Right lobe of liver (tissue), 6 donors: ENCODE data around the gene FADS1. TPM values are rescaled to one million over a fixed set of nuclear protein-coding genes. Genes with fewer than 3 reads are reported as not detected.

Experiments
- ATAC-seq, 4 donors: fragments of 200-7000 bp; cut with Tn5 transposase; one replicate each; pipeline ENCODE4 v1.9.1; 2020; ENCODE audit warnings: mild to moderate bottlenecking in 4 of 4, moderate library complexity in 4 of 4
- DNase-seq, 3 donors: peaks; one replicate each; pipeline ENCODE4 v3.0.0-alpha.2; 2020
- H3K27ac ChIP-seq, 3 donors: fragments of 200-600 bp; one replicate each; pipeline ENCODE4 v1.8.0; 2022
- H3K27me3 ChIP-seq, 2 donors: fragments of 200-600 bp; one replicate each; pipeline ENCODE4 v1.8.0; 2022
- H3K36me3 ChIP-seq, 4 donors: fragments of 200-600 bp; sonication (generic) in 1 of 4; one replicate each; pipeline versions ENCODE4 v1.5.1 to v1.8.0; 2017 to 2022; ENCODE audit warnings: control low read depth in 1 of 4
- H3K4me1 ChIP-seq, 4 donors: fragments of 200-600 bp; sonication (generic) in 1 of 4; one replicate each; pipeline versions ENCODE4 v1.5.1 to v1.8.0; 2017 to 2022; ENCODE audit warnings: control low read depth in 1 of 4
- H3K4me3 ChIP-seq, 3 donors: fragments of 200-600 bp; one replicate each; pipeline ENCODE4 v1.8.0; 2022
- H3K9me3 ChIP-seq, 4 donors: fragments of 200-600 bp; sonication (generic) in 1 of 4; one replicate each; pipeline versions ENCODE4 v1.5.1 to v1.8.0; 2017 to 2022; ENCODE audit warnings: control low read depth in 1 of 4
- CTCF ChIP-seq, 4 donors: fragments of 200-600 bp in 3 of 4; fragments of 450-650 bp in 1 of 4; IDR thresholded peaks; one replicate each; pipeline versions ENCODE4 v1.5.1 to v1.8.0; 2016 to 2022; ENCODE audit warnings: antibody characterized with exemption in 4 of 4, mild to moderate bottlenecking in 2 of 4
- POLR2A ChIP-seq: fragments of 450-650 bp; IDR thresholded peaks from one replicate; pipeline ENCODE4 v1.6.1; 2017; ENCODE audit warnings: antibody characterized with exemption, mild to moderate bottlenecking
- WGBS: methylation state at CpG from one replicate; pipeline ENCODE4 v1.1.6; 2018; ENCODE audit warnings: low coverage, low lambda C conversion rate; ENCODE audit not compliant: insufficient coverage; ENCODE audit errors: missing lambda C conversion rate; 5-methylcytosine and 5-hydroxymethylcytosine counted together
- intact Hi-C, 2 donors: fragments of 100-400 bp; cut with DNase I; formaldehyde crosslinking; loops; one replicate each; pipeline versions ENCODE4 v1.11.2 to v1.14.1; 2022
- total RNA-seq, 6 experiments: library from RNA; depleted of rRNA in 2 of 6; stranded (reverse); fragments of >200 nt in 2 of 6; fragmentation: NEBNext Ultra II Directional in 3 of 6; extraction: Animal tissue kit (Norgen Biotek cat#: 25700) in 3 of 6; gene quantifications; one replicate each; pipeline versions ENCODE4 v1.1.0 to v1.2.4, GENCODE V29; 2016 to 2023
- donor health status: DM: no; HTN: yes; CAD: no.
- donor health status: DM: no; HTN: no; CAD: no.
- donor health status: DM: no; HTN: no; CAD: no.
- donor health status: DM: no; HTN: yes; CAD: no.
- donor health status: DM: no; HTN: yes; CAD: no.

FADS1 gene
- total RNA-seq, 6 experiments from 2014 or later, result 18.3 to 87.6 (median 34.8) TPM

- no CpG with 5 or more reads among the region's 24 CpGs for WGBS
- no peak for ATAC-seq
Observed at GRCh38 chr11:61778920-61779650, 37.7 kb downstream of the FADS1 start.

GRCh38 chr11:61778357-61778886 is 38.4 kb downstream of the FADS1 start:
- DNase-seq, result no peak
- no peak overlapping the region for H3K4me3 ChIP-seq
- 69% methylated on average over 3 of the region's 11 CpGs for WGBS
- no peaks in the 10 kb centered on the region for H3K36me3 ChIP-seq
- no peaks in the 10 kb centered on the region for H3K4me1 ChIP-seq
- intact Hi-C loops, result no loop called here
- H3K9me3 ChIP-seq, result no peaks in the 10 kb centered on the region
- no peak overlapping the region for H3K27ac ChIP-seq
- TF ChIP-seq CTCF (IDR thresholded peaks at IDR 0.05) (no peak), POLR2A (no peak)
- no peak for ATAC-seq
- H3K27me3 ChIP-seq, result no peaks in the 10 kb centered on the region

More at GRCh38 chr11:61778920-61779650, 37.7 kb downstream of the FADS1 start:
- Histone ChIP-seq H3K36me3 (no peaks in the 10 kb centered on the region), H3K9me3 (no peaks in the 10 kb centered on the region), H3K4me3 (no peak overlapping the region), H3K27me3 (no peaks in the 10 kb centered on the region), H3K27ac (no peak overlapping the region), H3K4me1 (no peaks in the 10 kb centered on the region)
- TF ChIP-seq CTCF (IDR thresholded peaks at IDR 0.05) (no peak), POLR2A (no peak)
- DNase-seq, result no peak
- intact Hi-C loops, result no loop called here

GRCh38 chr11:61777234-61778090 is 39.3 kb downstream of the FADS1 start:
- H3K4me3 ChIP-seq, result peak overlapping the region in 1 of 3 donors; percentile 10
- no peak for TF ChIP-seq POLR2A
- TF ChIP-seq CTCF (IDR thresholded peaks at IDR 0.05), result no peak
- H3K27me3 ChIP-seq, result no peaks in the 10 kb centered on the region
- ATAC-seq (peak; percentile 9 to 28 (median 14)), DNase-seq (peak in 2 of 3 donors; percentile 44 to 61)
- H3K36me3 ChIP-seq, result no peaks in the 10 kb centered on the region
- no peak overlapping the region for H3K27ac ChIP-seq
- no peaks in the 10 kb centered on the region for H3K9me3 ChIP-seq
- intact Hi-C loops, result no loop called here
- 65% methylated on average over 13 of the region's 67 CpGs for WGBS
- H3K4me1 ChIP-seq, result peaks cover 0 to 4% (median 0%) of the 10 kb centered on the region in 4 donors

GRCh38 chr11:61776561-61777075 is 40.2 kb downstream of the FADS1 start:
- no CpG with 5 or more reads among the region's 9 CpGs for WGBS
- peaks cover 0 to 5% (median 0%) of the 10 kb centered on the region in 4 donors for H3K4me1 ChIP-seq
- no peaks in the 10 kb centered on the region for H3K36me3 ChIP-seq
- intact Hi-C loops, result no loop called here
- H3K27ac ChIP-seq, result no peak overlapping the region
- no peaks in the 10 kb centered on the region for H3K27me3 ChIP-seq
- no peaks in the 10 kb centered on the region for H3K9me3 ChIP-seq
- TF ChIP-seq POLR2A, result no peak
- peak; percentile 72 to 87 (median 78) for TF ChIP-seq CTCF (IDR thresholded peaks at IDR 0.05)
- peak; percentile 69 to 81 (median 77) for ATAC-seq
- peak; percentile 74 to 76 (median 76) for DNase-seq
- no peak overlapping the region for H3K4me3 ChIP-seq
